Neural crest cell (in vitro differentiated cells): Measurements from ENCODE around the gene EMCN. TPM values are rescaled to one million over a fixed set of nuclear protein-coding genes. Genes with fewer than 3 reads are reported as not detected.

Experiments used
- DNase-seq: peaks from one replicate; pipeline ENCODE4 v3.0.0; 2021; ENCODE audit warnings: low read depth, mixed read lengths, low spot score
- H3K27ac Mint-ChIP-seq: one replicate; pipeline ENCODE4 v1.8.0; 2021; ENCODE audit warnings: mild to moderate bottlenecking, mixed read lengths; ENCODE audit not compliant: unreplicated experiment
- H3K27me3 Mint-ChIP-seq: 2 replicates; pipeline ENCODE4 v1.8.0; 2021; ENCODE audit warnings: low read depth, mild to moderate bottlenecking, mixed read lengths
- H3K36me3 Mint-ChIP-seq: 2 replicates; pipeline ENCODE4 v1.8.0; 2021; ENCODE audit warnings: low read depth, mild to moderate bottlenecking, mixed read lengths
- H3K4me1 Mint-ChIP-seq: 2 replicates; pipeline ENCODE4 v1.8.0; 2021; ENCODE audit warnings: mixed read lengths
- H3K4me3 Mint-ChIP-seq: one replicate; pipeline ENCODE4 v1.8.0; 2021; ENCODE audit warnings: mild to moderate bottlenecking, mixed read lengths
- H3K9me3 Mint-ChIP-seq: 2 replicates; pipeline ENCODE4 v1.8.0; 2021; ENCODE audit warnings: mixed read lengths
- CTCF ChIP-seq: fragments of 200-600 bp; sonication (generic); conservative IDR thresholded peaks from 2 replicates; pipeline ENCODE4 v1.5.0; 2021; ENCODE audit warnings: antibody characterized with exemption, mild to moderate bottlenecking
- long read RNA-seq: library from polyadenylated mRNA; unstranded; transcript quantifications from one replicate; pipeline ENCODE4 v2.0.0, GENCODE V29; 2020
- total RNA-seq: library from RNA; stranded (reverse); gene quantifications from 2 replicates; pipeline ENCODE4 v1.2.1, GENCODE V29; 2021

The EMCN gene, protein sequence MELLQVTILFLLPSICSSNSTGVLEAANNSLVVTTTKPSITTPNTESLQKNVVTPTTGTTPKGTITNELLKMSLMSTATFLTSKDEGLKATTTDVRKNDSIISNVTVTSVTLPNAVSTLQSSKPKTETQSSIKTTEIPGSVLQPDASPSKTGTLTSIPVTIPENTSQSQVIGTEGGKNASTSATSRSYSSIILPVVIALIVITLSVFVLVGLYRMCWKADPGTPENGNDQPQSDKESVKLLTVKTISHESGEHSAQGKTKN
- total RNA-seq: not detected in 2 replicates
- long read RNA-seq: 0 reads

DNA sequence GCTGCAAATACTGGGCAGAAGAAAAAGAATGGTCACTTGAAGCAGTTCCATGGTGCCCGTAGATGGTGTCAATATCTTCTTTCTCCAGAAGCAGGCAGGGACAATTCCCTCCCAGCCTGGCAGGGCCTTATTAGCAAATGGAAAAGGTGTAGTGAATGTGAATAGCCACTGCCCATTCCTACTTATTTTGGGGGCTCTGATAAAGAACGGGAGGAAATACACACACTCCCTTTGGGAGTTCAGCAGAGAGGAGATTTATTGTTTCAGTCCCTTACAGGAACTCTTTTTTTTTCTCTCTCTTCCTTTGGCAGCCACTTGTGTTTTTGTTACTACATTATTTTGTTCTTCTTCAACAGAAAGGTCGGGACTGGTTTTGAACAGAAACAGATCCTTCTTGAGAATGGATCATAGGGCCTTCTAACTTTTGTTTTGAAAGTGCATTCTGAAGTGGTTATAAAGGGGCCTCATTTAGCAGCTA is at the start of gene EMCN:
EMCN (minus strand) TSS at position 159 of the 478 bp plus-strand sequence; CDS start at position 51, 108 bp downstream.
- no peak for TF ChIP-seq CTCF
- peaks cover 21% of the 10 kb centered on the region for H3K4me1 Mint-ChIP-seq
- DNase-seq: no peak
- no peaks in the 10 kb centered on the region for H3K9me3 Mint-ChIP-seq
- H3K27me3 Mint-ChIP-seq: no peaks in the 10 kb centered on the region
- no peaks in the 10 kb centered on the region for H3K36me3 Mint-ChIP-seq
- peak within 1 kb of the TSS; percentile 59 for H3K27ac Mint-ChIP-seq
- no peak within 1 kb of the TSS for H3K4me3 Mint-ChIP-seq

DNA sequence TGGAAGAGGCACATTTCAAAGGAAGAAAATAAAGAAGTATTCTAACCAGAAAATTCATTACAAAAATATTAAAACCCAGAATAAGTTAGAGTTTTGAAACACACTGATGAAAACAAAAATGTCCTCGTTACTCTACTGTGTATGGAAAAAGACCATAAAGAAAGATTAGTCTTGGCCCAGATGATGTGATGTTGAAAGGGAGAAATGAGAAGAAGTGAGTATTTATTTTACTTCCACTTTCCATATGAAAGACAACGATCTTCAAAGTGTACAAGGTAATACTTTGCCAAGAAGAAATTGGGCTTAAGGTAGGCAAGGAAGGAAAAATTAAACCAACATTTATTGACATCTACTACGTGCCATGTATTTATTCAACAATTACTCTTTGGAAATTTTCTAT is 48.6 kb upstream of the EMCN start:
- no peaks in the 10 kb centered on the region for H3K36me3 Mint-ChIP-seq
- no peaks in the 10 kb centered on the region for H3K4me1 Mint-ChIP-seq
- TF ChIP-seq CTCF: no peak
- DNase-seq: no peak
- peaks cover 3% of the 10 kb centered on the region for H3K9me3 Mint-ChIP-seq
- no peak overlapping the region for H3K27ac Mint-ChIP-seq
- H3K27me3 Mint-ChIP-seq: no peaks in the 10 kb centered on the region
- no peak overlapping the region for H3K4me3 Mint-ChIP-seq

DNA sequence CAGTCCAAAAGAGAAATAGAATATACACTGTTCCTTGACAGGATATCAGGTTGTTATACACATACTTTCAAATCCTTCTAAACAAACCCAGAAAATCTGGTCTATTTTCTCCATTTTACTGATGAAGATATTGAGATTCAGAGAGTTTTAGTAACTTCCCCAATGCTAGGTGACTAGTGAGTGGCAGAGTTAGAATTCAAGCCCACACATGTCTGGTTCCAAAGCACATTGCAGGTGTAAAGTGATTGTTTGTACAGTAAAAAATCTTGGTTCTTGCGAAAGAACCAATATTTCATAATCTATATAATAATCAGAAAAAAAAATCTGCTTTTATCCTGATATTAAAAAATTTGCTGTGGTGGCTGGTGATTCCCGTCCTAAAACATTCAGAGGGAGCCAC is 39.5 kb upstream of the EMCN start:
- peaks cover 3% of the 10 kb centered on the region for H3K9me3 Mint-ChIP-seq
- no peak for TF ChIP-seq CTCF
- no peaks in the 10 kb centered on the region for H3K4me1 Mint-ChIP-seq
- no peak overlapping the region for H3K27ac Mint-ChIP-seq
- peaks cover 6% of the 10 kb centered on the region for H3K36me3 Mint-ChIP-seq
- DNase-seq: no peak
- no peaks in the 10 kb centered on the region for H3K27me3 Mint-ChIP-seq
- no peak overlapping the region for H3K4me3 Mint-ChIP-seq

GRCh38 chr4:100555611-100556337 is 38.0 kb upstream of the EMCN start:
- H3K9me3 Mint-ChIP-seq: no peaks in the 10 kb centered on the region
- H3K4me3 Mint-ChIP-seq: no peak overlapping the region
- no peak for TF ChIP-seq CTCF
- H3K27me3 Mint-ChIP-seq: no peaks in the 10 kb centered on the region
- no peaks in the 10 kb centered on the region for H3K4me1 Mint-ChIP-seq
- peaks cover 6% of the 10 kb centered on the region for H3K36me3 Mint-ChIP-seq
- no peak for DNase-seq
- no peak overlapping the region for H3K27ac Mint-ChIP-seq

GRCh38 chr4:100548200-100548560 is 30.4 kb upstream of the EMCN start:
- DNase-seq: no peak
- Mint-ChIP-seq H3K4me3 (no peak overlapping the region), H3K27me3 (no peaks in the 10 kb centered on the region), H3K27ac (no peak overlapping the region), H3K4me1 (no peaks in the 10 kb centered on the region), H3K9me3 (no peaks in the 10 kb centered on the region), H3K36me3 (no peaks in the 10 kb centered on the region)
- TF ChIP-seq CTCF: no peak
